Measurements from ENCODE around the gene PYROXD2. TPM values are rescaled to one million over a fixed set of nuclear protein-coding genes. Genes with fewer than 3 reads are reported as not detected.

The PYROXD2 gene
- total RNA-seq, 1 experiment from 2014 or later = 4.2 TPM

- no peak for DNase-seq (ENCODE audit: low spot score)
Measured at GRCh38 chr10:98394851-98395440, 20.0 kb downstream of the PYROXD2 start.

GRCh38 chr10:98391578-98391991 is 23.4 kb downstream of the PYROXD2 start:
- DNase-seq (ENCODE audit: low spot score) = no peak

- no peak for DNase-seq (ENCODE audit: low spot score)
Measured at GRCh38 chr10:98391065-98391464, 23.9 kb downstream of the PYROXD2 start.

GRCh38 chr10:98390406-98390805 is 24.6 kb downstream of the PYROXD2 start:
- DNase-seq (ENCODE audit: low spot score) = no peak

- DNase-seq (ENCODE audit: low spot score) = no peak
Measured at GRCh38 chr10:98389398-98389797, 25.6 kb downstream of the PYROXD2 start.

GRCh38 chr10:98388101-98388655 is 26.8 kb downstream of the PYROXD2 start:
- no peak for DNase-seq (ENCODE audit: low spot score)

GRCh38 chr10:98384531-98385133 is 30.4 kb downstream of the PYROXD2 start:
- DNase-seq (ENCODE audit: low spot score) = no peak

- DNase-seq (ENCODE audit: low spot score) = no peak
Measured at GRCh38 chr10:98383869-98384268, 31.1 kb downstream of the PYROXD2 start.

- DNase-seq (ENCODE audit: low spot score) = peak; percentile 37
Measured at GRCh38 chr10:98383134-98383667, 31.8 kb downstream of the PYROXD2 start.

- no peak for DNase-seq (ENCODE audit: low spot score)
Measured at GRCh38 chr10:98382691-98383101, 32.3 kb downstream of the PYROXD2 start.

GRCh38 chr10:98380493-98381339 is 34.3 kb downstream of the PYROXD2 start:
- DNase-seq (ENCODE audit: low spot score) = no peak

- DNase-seq (ENCODE audit: low spot score) = no peak
Measured at GRCh38 chr10:98378722-98379121, 36.3 kb downstream of the PYROXD2 start.

- no peak for DNase-seq (ENCODE audit: low spot score)
Measured at GRCh38 chr10:98377536-98377935, 37.4 kb downstream of the PYROXD2 start.

- no peak for DNase-seq (ENCODE audit: low spot score)
Measured at GRCh38 chr10:98377001-98377400, 38.0 kb downstream of the PYROXD2 start.

- no peak for DNase-seq (ENCODE audit: low spot score)
Measured at GRCh38 chr10:98376485-98376884, 38.5 kb downstream of the PYROXD2 start.

GRCh38 chr10:98374217-98374985 is 40.6 kb downstream of the PYROXD2 start:
- peak; percentile 40 for DNase-seq (ENCODE audit: low spot score)

GRCh38 chr10:98373260-98374040 is 41.5 kb downstream of the PYROXD2 start:
- no peak for DNase-seq (ENCODE audit: low spot score)

- DNase-seq (ENCODE audit: low spot score) = no peak
Measured at GRCh38 chr10:98370831-98371820, 43.9 kb downstream of the PYROXD2 start.

GRCh38 chr10:98369801-98370200 is 45.2 kb downstream of the PYROXD2 start:
- DNase-seq (ENCODE audit: low spot score) = no peak
